PC-9 (cell line): ENCODE data around the gene OSTM1.

Experiments used
- EZH2 ChIP-seq: fragments of 200-600 bp; sonication (generic); IDR thresholded peaks from 2 replicates; pipeline ENCODE4 v1.8.0; 2017; ENCODE audit warnings: antibody characterized with exemption, low read depth
- TF ChIP-seq, protein P1 (sequence below): fragments of 200-600 bp; sonication (generic); conservative IDR thresholded peaks from 2 replicates; pipeline ENCODE4 v1.6.1; 2017; ENCODE audit warnings: mixed run types, antibody characterized with exemption, mild to moderate bottlenecking, moderate library complexity

DNA sequence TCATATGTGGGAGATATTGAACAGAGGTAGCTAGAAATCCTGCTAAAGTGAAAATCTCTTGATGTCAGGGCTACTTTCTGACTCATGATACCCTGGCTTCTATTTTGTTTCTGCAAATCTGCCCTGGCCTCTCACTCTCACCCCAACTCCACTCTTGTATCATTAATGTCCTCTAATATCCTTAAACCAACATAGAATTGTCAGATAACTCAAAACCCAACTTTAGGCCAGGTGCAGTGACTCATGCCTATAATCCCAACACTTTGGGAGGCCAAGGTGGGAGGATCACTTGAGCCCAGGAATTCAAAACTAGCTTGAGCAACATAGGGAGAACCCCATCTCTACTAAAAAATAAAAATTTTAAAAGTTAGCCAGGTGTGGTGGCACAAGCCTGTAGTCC lies 33.8 kb upstream of the OSTM1 start:
- TF ChIP-seq, protein P1, sequence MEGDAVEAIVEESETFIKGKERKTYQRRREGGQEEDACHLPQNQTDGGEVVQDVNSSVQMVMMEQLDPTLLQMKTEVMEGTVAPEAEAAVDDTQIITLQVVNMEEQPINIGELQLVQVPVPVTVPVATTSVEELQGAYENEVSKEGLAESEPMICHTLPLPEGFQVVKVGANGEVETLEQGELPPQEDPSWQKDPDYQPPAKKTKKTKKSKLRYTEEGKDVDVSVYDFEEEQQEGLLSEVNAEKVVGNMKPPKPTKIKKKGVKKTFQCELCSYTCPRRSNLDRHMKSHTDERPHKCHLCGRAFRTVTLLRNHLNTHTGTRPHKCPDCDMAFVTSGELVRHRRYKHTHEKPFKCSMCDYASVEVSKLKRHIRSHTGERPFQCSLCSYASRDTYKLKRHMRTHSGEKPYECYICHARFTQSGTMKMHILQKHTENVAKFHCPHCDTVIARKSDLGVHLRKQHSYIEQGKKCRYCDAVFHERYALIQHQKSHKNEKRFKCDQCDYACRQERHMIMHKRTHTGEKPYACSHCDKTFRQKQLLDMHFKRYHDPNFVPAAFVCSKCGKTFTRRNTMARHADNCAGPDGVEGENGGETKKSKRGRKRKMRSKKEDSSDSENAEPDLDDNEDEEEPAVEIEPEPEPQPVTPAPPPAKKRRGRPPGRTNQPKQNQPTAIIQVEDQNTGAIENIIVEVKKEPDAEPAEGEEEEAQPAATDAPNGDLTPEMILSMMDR, result no peak
- TF ChIP-seq EZH2, result no peak
